Nephron progenitor cell (in vitro differentiated cells): ENCODE results near the gene PPFIA4.
A peak's percentile ranks its signal among the peaks of the same experiment; 100 is the strongest.

Experiments
- DNase-seq: peaks from one replicate; pipeline ENCODE4 v3.0.0; 2021
- H3K27ac Mint-ChIP-seq: 2 replicates; pipeline ENCODE4 v1.8.0; 2021; ENCODE audit warnings: mild to moderate bottlenecking, moderate library complexity, mixed read lengths
- H3K27me3 Mint-ChIP-seq: 2 replicates; pipeline ENCODE4 v1.8.0; 2021; ENCODE audit warnings: mild to moderate bottlenecking, low read depth, mixed read lengths; ENCODE audit not compliant: poor library complexity
- H3K36me3 Mint-ChIP-seq: 2 replicates; pipeline ENCODE4 v1.8.0; 2021; ENCODE audit warnings: low read depth, mixed read lengths
- H3K4me1 Mint-ChIP-seq: 2 replicates; pipeline ENCODE4 v1.8.0; 2021; ENCODE audit warnings: mixed read lengths
- H3K4me3 Mint-ChIP-seq: 2 replicates; pipeline ENCODE4 v1.8.0; 2021; ENCODE audit warnings: mild to moderate bottlenecking, moderate library complexity, mixed read lengths
- H3K9me3 Mint-ChIP-seq: 2 replicates; pipeline ENCODE4 v1.8.0; 2021; ENCODE audit warnings: mild to moderate bottlenecking, moderate library complexity, mixed read lengths
- CTCF ChIP-seq: fragments of 200-600 bp; sonication (generic); IDR thresholded peaks from 2 replicates; pipeline ENCODE4 v1.5.0; 2021; ENCODE audit warnings: antibody characterized with exemption

Gene PPFIA4

GRCh38 chr1:203082231-203082505, 55.9 kb downstream of the PPFIA4 start:
- Mint-ChIP-seq H3K27me3 (peaks cover 39% of the 10 kb centered on the region), H3K27ac (no peak overlapping the region), H3K36me3 (peaks cover 22% of the 10 kb centered on the region), H3K9me3 (no peaks in the 10 kb centered on the region), H3K4me3 (no peak overlapping the region), H3K4me1 (peaks cover 49% of the 10 kb centered on the region)
- no peak for TF ChIP-seq CTCF
- DNase-seq, result no peak

GRCh38 chr1:203082571-203083462, 56.5 kb downstream of the PPFIA4 start:
- no peak for DNase-seq
- H3K27ac Mint-ChIP-seq, result peak overlapping the region; percentile 54

GRCh38 chr1:203083463-203083921, 57.2 kb downstream of the PPFIA4 start:
- peak overlapping the region; percentile 54 for H3K27ac Mint-ChIP-seq
- H3K9me3 Mint-ChIP-seq, result no peaks in the 10 kb centered on the region
- no peak for DNase-seq
- peaks cover 10% of the 10 kb centered on the region for H3K36me3 Mint-ChIP-seq
- peaks cover 30% of the 10 kb centered on the region for H3K27me3 Mint-ChIP-seq
- no peak overlapping the region for H3K4me3 Mint-ChIP-seq
- H3K4me1 Mint-ChIP-seq, result peaks cover 58% of the 10 kb centered on the region
- TF ChIP-seq CTCF, result no peak

More at GRCh38 chr1:203082571-203083462, 56.5 kb downstream of the PPFIA4 start:
- no peak for TF ChIP-seq CTCF
- peaks cover 15% of the 10 kb centered on the region for H3K36me3 Mint-ChIP-seq
- H3K4me1 Mint-ChIP-seq, result peaks cover 54% of the 10 kb centered on the region
- peaks cover 32% of the 10 kb centered on the region for H3K27me3 Mint-ChIP-seq
- no peak overlapping the region for H3K4me3 Mint-ChIP-seq
- H3K9me3 Mint-ChIP-seq, result no peaks in the 10 kb centered on the region

GRCh38 chr1:203084588-203085527, 58.6 kb downstream of the PPFIA4 start:
- peak; percentile 31 for TF ChIP-seq CTCF
- Mint-ChIP-seq H3K4me1 (peaks cover 65% of the 10 kb centered on the region), H3K9me3 (no peaks in the 10 kb centered on the region), H3K4me3 (no peak overlapping the region), H3K36me3 (peaks cover 3% of the 10 kb centered on the region), H3K27ac (no peak overlapping the region), H3K27me3 (peaks cover 24% of the 10 kb centered on the region)
- DNase-seq, result no peak

- Mint-ChIP-seq H3K9me3 (no peaks in the 10 kb centered on the region), H3K27ac (peak within 1 kb of the TSS; percentile 52), H3K27me3 (peaks cover 15% of the 10 kb centered on the region), H3K4me3 (peak within 1 kb of the TSS; percentile 12), H3K36me3 (no peaks in the 10 kb centered on the region), H3K4me1 (peaks cover 74% of the 10 kb centered on the region)
- DNase-seq, result no peak
- no peak for TF ChIP-seq CTCF
These were observed 59.5 kb downstream of the PPFIA4 start, which contains the start of gene MYOG for GRCh38 chr1:203085528-203086406. Gene MYOG (minus strand): TSS chr1:203086012. CDS start chr1:203085961, 51 bp downstream.
